Measurements from ENCODE around the gene COPB2.

- TF ChIP-seq EP300 (IDR thresholded peaks at IDR 0.05) (no peak), POLR2AphosphoS5 (IDR thresholded peaks at IDR 0.05) (no peak)
- TF ChIP-seq, protein P1, sequence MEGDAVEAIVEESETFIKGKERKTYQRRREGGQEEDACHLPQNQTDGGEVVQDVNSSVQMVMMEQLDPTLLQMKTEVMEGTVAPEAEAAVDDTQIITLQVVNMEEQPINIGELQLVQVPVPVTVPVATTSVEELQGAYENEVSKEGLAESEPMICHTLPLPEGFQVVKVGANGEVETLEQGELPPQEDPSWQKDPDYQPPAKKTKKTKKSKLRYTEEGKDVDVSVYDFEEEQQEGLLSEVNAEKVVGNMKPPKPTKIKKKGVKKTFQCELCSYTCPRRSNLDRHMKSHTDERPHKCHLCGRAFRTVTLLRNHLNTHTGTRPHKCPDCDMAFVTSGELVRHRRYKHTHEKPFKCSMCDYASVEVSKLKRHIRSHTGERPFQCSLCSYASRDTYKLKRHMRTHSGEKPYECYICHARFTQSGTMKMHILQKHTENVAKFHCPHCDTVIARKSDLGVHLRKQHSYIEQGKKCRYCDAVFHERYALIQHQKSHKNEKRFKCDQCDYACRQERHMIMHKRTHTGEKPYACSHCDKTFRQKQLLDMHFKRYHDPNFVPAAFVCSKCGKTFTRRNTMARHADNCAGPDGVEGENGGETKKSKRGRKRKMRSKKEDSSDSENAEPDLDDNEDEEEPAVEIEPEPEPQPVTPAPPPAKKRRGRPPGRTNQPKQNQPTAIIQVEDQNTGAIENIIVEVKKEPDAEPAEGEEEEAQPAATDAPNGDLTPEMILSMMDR (IDR thresholded peaks at IDR 0.05): no peak
These were observed 69.7 kb downstream of the COPB2 start for GRCh38 chr3:139319428-139320402.
